Measurements from ENCODE around the gene OAF.

OAF gene

GRCh38 chr11:120205596-120206161 is 5.2 kb upstream of the OAF start:
- DNase-seq, result no peak

- DNase-seq, result no peak
These were observed 3.3 kb upstream of the OAF start for GRCh38 chr11:120207512-120207911.

GRCh38 chr11:120208001-120208441 is 2.8 kb upstream of the OAF start:
- no peak for DNase-seq

- no peak for DNase-seq
These were observed 2.1 kb upstream of the OAF start for GRCh38 chr11:120208777-120209176.

GRCh38 chr11:120209746-120210625 is 846 bp upstream of the OAF start:
- DNase-seq, result no peak

GRCh38 chr11:120211522-120212258 is 858 bp downstream of the OAF start:
- DNase-seq, result no peak

- no peak for DNase-seq
These were observed 1.5 kb downstream of the OAF start for GRCh38 chr11:120212259-120212878.

- no peak for DNase-seq
These were observed 2.1 kb downstream of the OAF start for GRCh38 chr11:120212926-120213325.

DNA sequence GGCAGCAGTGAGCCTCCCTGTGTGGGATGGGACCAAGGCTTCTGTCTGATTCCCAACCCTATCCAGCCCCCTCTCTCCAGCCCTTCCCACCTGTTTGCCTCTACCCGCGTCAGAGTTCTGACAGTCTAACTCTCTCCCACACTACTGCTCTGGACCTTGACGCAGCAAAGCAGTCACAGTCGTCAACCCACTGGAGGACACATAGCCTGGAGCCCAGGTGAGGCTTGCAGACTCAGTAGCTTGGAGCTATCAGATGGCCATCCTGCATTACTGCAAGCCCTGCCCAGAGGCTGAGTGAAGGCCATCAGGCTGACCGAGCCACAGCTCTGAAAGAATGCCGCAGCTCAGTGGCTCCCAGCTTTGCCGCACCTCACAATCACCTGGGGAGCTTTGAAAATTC is 3.7 kb downstream of the OAF start:
- no peak for DNase-seq

- no peak for DNase-seq
These were observed 4.8 kb downstream of the OAF start for GRCh38 chr11:120215634-120216033.

GRCh38 chr11:120216426-120217102 is 5.7 kb downstream of the OAF start:
- no peak for DNase-seq

DNA sequence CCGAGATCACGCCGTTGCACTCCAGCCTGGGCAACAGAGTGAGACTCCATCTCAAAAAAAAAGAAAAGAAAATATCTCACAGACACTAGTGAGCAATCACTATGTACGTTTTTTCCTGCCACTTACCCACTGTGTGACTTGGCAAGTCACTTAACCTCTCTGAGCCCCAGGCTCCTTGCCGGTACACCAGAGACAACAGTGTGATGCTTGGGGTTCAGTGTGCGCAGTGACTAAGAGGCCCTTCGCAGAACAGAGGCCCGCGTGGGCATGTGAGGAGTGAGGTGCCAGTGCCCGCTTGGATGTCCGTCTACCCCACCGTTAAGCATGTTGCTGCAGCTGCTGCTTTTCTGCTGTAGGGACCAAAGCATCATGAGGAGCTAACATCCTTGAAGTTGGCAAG is 6.7 kb downstream of the OAF start:
- no peak for DNase-seq

- no peak for DNase-seq
These were observed 7.3 kb downstream of the OAF start for GRCh38 chr11:120217941-120218694.

GRCh38 chr11:120218695-120219033 is 7.8 kb downstream of the OAF start:
- no peak for DNase-seq

DNA sequence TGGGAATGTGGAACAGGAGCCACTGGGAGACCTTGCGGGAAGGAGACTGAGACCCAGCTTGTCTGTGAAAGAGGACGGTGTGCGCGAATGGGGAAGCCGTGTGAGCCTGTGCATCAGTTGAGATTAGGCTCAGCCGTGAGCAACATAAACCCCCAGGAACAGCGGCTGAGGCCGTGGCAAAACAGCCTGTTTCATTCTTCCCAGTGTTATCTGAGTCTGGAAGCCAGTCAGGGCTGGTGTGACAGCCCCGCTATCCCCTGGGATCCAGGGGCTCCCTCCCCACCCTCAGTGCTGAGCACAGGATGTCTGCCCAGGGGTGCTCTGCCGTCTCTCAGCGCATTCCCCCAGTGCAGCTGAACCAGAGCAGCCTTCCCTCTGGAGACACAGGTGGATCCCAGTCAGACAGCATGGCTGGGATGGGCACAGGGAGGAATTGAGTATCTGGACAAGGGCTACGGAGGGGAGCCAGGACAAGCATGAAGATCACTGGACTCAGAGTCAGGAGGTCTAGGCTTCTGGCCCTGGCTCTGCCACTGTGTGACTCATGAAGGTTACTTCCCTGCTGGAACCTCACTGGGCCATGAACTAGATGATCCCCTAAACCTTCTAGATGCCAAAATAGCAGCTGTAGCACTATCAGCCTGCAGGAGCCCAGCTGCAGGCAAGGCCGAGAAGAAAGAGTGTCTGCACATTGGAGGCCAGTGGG is 8.6 kb downstream of the OAF start:
- DNase-seq, result no peak

DNA sequence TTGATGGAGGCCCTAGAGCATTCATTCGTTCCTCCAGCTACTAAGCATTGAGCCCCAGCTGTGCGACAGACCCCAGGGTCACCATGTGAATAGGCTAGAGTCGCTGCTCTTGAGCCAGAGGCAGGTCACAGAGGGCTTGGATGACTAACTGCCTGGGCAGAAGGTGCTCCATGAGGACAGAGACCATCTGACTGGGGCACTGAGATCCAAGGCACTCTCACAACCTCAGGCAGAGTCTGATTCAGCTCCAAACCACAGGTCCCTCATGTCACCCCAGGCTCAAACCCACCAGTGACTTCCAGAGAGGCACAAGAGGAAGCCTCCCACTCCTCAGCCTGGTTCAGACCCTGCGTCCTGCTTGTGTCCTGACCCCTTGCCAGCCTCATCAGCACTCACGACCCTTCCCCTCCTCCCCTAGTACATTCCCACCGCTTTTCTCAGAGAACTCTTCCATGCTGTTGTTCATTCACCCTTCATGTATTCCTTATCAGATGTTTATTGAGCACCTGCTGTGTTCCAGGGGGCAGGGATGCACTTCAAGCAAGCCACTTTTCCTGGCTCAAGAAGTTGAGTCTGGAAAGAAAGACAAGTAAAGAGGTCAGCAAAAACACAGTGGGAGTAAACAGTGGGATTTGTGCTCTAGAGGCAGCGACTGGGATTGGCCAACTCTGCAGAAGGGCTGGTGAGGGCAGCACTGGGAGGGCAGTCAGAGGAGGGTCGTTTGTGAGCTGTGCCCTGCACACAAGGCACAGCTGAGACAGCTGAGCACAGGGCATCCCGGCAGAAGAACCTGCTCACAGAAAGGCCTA is 9.3 kb downstream of the OAF start:
- no peak for DNase-seq

DNA sequence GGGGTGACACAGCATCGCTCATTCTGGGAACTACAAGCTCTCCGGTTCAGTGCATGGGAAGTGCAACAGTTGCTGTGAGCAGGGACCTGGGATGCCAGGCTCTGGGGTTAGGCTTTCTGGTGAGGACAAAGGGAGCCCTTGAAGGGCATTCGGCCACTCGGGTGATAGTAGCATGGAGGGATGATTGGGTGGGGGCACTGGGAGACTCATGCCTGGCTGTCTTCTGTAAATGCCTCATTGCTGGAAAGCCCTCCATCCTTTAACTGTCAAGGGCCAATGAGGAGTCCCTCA is 9.9 kb downstream of the OAF start:
- DNase-seq, result no peak

GRCh38 chr11:120221115-120221752 is 10.4 kb downstream of the OAF start:
- no peak for DNase-seq

DNA sequence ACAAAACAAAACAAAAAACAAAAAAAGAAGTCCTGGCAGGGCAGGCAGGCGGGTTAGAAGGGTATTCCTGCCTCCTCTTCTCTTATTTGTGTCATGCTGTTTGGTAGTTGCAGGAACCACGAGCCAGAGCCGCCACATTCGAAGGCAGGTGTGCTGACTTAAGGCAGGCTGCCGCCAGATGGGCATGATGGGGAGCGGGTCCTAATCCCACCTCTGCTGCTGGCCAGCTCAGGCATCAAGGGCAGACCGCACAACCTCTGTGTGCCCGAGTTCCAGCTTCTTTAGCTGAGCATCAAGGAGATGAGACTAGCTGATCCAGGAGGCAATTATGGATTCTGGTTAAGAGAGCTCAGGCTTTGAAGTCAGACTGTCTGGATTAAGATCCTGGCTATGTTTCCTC is 12.1 kb downstream of the OAF start:
- DNase-seq, result no peak

DNA sequence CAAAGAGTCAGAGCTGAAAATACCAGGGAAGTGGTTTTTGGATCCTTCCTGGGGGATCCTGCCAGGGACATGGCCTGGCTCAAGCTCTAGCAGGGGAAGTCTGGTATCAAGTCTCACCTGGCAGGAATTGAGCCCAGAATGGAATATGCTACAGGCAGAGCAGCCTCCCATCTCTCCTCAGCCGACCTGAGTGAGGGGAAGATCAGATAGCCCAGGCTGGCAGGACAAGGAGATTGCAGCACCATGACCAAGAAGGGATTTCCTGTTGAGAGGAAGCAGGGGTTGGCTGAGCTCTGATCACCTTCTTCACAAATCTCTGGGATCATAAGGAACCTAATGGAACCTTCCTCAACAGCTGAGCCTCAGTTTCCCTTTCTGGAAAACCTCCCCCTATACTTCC is 13.0 kb downstream of the OAF start:
- DNase-seq, result no peak
